GM18511 (cell line): ENCODE data around the gene C4orf54.

Source experiments
- ATAC-seq: cut with Tn5 transposase; IDR thresholded peaks from one replicate; pipeline ENCODE4 v1.9.1; 2021; ENCODE audit warnings: mild to moderate bottlenecking, moderate library complexity; ENCODE audit not compliant: unreplicated experiment

Gene C4orf54

DNA sequence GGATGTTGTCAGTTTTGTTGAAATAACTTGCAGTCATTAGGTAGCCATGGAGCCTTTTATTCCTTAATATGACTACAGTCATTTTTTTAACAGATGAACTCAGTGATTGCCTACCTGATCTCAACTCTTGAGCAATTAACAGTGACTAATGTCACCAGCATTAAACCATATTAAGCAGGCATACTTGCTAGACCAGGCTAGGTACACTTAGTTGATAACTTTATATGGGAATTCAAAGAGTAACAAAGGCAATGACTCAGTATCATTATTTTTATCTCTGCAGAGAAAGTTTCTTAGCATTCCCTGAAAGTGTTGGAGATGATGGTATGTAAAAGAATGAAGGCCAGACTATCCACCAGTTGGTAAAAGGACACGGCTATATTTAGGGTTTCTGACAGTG is at the start of gene C4orf54:
Gene C4orf54 (minus strand): TSS at position 31 of the 400 bp plus-strand sequence. CDS start 3,180 bp downstream, outside the sequence.
- no peak for ATAC-seq

DNA sequence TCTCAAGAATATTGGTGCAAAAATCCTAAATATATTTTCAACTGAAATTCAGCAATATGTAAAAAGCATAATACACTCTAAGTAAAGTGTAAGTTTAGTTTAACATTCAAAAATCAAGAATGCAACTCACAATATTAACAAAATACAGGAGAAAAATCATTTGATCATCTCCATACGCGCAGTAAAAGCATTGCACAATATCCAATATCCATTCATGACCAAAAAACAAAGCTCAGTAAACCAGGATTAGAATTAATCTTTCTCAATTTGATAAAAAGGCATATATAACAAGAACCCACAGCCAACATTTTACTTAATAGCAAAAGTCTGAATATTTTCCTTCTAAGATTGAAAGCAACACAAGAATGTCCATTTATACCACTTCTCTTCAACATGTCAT is 48.3 kb upstream of the C4orf54 start:
- ATAC-seq: no peak

GRCh38 chr4:99696801-99697200 is 39.2 kb upstream of the C4orf54 start:
- no peak for ATAC-seq

GRCh38 chr4:99693140-99693539 is 35.5 kb upstream of the C4orf54 start:
- no peak for ATAC-seq

DNA sequence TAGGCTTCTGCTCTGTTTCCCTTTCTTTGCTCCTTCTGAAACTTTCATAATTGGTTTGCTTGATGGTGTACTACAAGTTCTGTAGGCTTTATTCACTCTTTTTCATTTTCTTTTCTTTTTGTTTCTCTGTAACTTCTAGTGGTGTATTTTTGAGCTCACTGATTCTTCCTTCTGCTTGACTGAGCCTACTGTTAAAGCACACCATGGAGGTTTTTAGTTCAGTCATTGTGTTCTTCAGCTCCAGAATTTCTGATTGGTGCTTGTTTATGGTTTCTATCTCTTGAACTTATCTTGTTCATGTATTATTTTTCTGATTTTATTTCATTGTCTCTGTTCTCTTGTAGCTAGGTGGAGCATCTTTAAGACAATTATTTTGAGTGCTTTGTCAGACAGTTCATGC is 33.4 kb upstream of the C4orf54 start:
- ATAC-seq: no peak

GRCh38 chr4:99690472-99690871 is 32.8 kb upstream of the C4orf54 start:
- no peak for ATAC-seq

GRCh38 chr4:99687120-99687519 is 29.5 kb upstream of the C4orf54 start:
- no peak for ATAC-seq

DNA sequence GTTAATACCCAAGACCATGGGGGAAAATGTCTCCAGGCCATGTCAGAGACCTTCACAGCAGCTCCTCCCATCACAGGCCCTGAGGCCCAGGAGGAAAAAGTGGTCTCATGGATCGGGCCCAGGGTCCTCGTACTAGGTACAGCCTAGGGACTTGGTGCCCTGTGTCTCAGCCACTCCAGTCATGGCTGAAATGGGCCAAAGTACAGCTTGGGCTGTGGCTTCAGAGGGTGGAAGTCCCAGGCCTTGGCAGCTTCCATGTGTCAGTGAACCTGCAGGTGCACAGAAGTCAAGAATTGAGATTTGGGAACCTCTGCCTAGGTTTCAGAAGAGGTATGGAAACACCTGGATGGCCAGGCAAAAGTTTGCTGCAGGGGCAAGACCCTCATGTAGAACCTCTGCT is 27.6 kb upstream of the C4orf54 start:
- ATAC-seq: no peak

DNA sequence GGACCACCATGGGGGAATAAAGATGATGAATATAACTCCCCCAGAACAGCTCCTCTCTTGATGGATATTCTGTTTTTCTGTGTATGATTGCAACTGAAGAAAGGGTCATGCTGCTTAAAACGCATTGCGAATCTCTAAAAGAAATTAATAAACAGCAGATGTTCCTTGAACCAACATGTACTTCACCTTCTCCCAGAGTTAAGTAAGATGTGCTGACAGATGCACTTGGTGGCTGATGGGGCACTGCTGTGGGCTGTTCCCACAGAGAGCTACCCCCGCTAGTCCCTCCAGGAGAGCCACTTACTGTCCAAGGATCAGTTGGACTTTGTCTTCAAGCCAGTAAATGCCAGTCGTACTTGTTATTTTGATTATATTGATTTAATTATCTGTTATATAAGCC is 26.3 kb upstream of the C4orf54 start:
- no peak for ATAC-seq

DNA sequence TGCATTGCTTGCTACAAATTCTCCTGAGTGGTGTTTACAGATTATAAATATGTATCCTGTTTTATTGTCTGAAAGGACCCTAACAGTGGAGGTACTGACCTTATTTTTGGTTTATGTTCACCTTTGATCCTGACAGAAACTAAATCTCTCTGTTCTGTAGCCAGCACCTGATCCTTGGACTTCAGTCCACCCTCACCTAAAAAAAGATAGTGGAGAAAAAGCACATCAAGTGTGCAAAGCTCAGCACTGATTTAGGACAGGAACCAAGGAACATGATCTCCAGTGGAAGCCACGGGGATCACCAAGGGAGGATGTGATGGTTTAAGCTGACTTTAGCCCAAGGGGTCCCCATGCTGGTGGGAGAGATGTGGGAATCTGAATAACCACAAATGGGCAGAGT is 22.3 kb upstream of the C4orf54 start:
- no peak for ATAC-seq

- ATAC-seq: no peak
These were observed 21.6 kb upstream of the C4orf54 start for GRCh38 chr4:99679204-99679603.

DNA sequence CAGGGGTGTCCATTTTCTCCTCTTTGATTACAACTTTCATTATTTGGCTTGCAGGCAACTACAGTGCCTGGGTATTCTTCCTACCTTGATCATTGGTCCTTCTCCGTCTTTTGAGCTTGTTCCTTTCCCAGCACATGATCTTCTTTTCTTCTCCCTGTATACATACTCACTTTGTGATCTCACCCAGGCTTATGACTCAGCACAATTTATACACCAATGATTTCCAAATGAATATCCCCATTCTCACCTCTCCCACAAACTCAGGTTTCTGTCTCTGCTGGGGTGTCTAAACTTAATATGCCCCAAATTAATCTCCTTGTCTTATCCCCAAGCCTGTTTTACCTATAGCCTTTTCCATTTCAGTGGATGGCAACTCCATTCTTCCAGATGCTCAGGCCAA is 19.5 kb upstream of the C4orf54 start:
- ATAC-seq: no peak

GRCh38 chr4:99670409-99671073 is 12.9 kb upstream of the C4orf54 start:
- ATAC-seq: no peak

- no peak for ATAC-seq
These were observed 11.5 kb upstream of the C4orf54 start for GRCh38 chr4:99669084-99669483.

DNA sequence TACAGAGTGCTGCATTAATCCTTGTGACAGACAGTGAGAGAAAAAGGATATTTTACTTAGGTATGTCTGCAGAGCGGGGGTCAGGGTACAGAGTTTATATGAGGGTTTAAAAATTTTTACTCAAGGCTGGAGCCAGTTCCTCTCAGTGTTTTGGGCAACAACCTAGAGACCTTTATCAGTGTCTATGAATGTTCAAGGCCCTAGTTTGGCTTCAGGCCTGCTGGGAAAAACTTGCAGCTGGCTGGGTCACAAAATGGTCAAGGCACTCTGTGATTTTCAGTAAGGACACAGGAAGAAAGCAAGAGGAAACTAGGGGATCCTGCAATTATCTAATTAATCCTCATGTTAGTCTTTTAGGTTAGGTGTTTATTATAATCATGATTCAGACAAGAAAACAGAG is 10.8 kb upstream of the C4orf54 start:
- no peak for ATAC-seq

- ATAC-seq: no peak
These were observed 8.4 kb upstream of the C4orf54 start for GRCh38 chr4:99665983-99666382.

GRCh38 chr4:99664716-99665115 is 7.1 kb upstream of the C4orf54 start:
- no peak for ATAC-seq

GRCh38 chr4:99661907-99662306 is 4.3 kb upstream of the C4orf54 start:
- ATAC-seq: no peak

- ATAC-seq: no peak
These were observed 1.0 kb upstream of the C4orf54 start for GRCh38 chr4:99658666-99659065.

- ATAC-seq: no peak
These were observed 2.1 kb downstream of the C4orf54 start for GRCh38 chr4:99655308-99656081.

- ATAC-seq: no peak
These were observed 3.3 kb downstream of the C4orf54 start for GRCh38 chr4:99654361-99654761.

DNA sequence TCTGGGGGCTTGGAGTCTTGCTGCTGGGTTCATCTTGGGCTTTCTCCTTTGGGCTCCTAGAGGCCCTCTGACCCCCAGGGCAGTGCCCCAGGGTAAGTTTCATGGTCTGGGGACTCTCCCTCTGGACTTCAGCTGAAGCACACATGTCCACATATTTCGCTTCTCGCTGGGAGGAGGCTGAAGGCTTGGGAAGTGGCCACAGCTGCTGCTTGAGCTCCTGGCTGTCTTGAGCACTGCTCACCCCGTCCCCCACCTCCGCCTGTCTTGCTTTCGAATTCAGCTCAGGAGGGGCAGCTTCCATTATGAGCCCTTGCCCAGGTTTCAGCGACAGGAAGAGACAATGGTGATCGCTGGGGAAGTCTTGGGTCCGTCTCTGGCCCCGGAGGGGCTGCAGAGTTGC is 3.7 kb downstream of the C4orf54 start:
- ATAC-seq: no peak
